HEK293T (cell line): ENCODE data around the gene MYO19.
"Not testable (repeated sequence)": the region's sequence is repeated elsewhere in the genome, so short reads cannot be mapped to it uniquely, and the experiment has no call there.

ENCODE experiments used
- CTCF ChIA-PET: fragments of 350-600 bp; formaldehyde crosslinking; extraction: SDS; loops from one replicate; lab custom pipeline; 2021; ENCODE audit warnings: antibody characterized with exemption, inconsistent platforms; lab: Yijun Ruan, JAX
- POLR2A ChIA-PET: fragments of 350-600 bp; formaldehyde crosslinking; extraction: SDS; loops from one replicate; lab custom pipeline; 2020; ENCODE audit warnings: antibody characterized with exemption, inconsistent platforms; lab: Yijun Ruan, JAX
- DNase-seq: peaks from one replicate; pipeline ENCODE4 v3.0.0; 2012; ENCODE audit warnings: mixed read lengths; ENCODE audit errors: extremely low spot score
- ARNT ChIP-seq: fragments of 450-650 bp; IDR thresholded peaks from 2 replicates; pipeline ENCODE4 v1.6.1; 2017; ENCODE audit warnings: mild to moderate bottlenecking
- BHLHE40 ChIP-seq: fragments of 450-650 bp; IDR thresholded peaks from 2 replicates; pipeline ENCODE4 v1.6.1; 2016; ENCODE audit warnings: mild to moderate bottlenecking, moderate library complexity, borderline replicate concordance
- CTBP1 ChIP-seq: fragments of 450-650 bp; IDR thresholded peaks from 2 replicates; pipeline ENCODE4 v1.6.1; 2016; ENCODE audit warnings: borderline replicate concordance
- ELF4 ChIP-seq: fragments of 450-650 bp; IDR thresholded peaks from 2 replicates; pipeline ENCODE4 v1.6.1; 2017; ENCODE audit warnings: antibody characterized with exemption
- FOXA1 ChIP-seq: fragments of 450-650 bp; IDR thresholded peaks from 2 replicates; pipeline ENCODE4 v1.6.1; 2016; ENCODE audit warnings: mild to moderate bottlenecking
- FOXK2 ChIP-seq: fragments of 450-650 bp; IDR thresholded peaks from 2 replicates; pipeline ENCODE4 v1.6.1; 2016; ENCODE audit warnings: mild to moderate bottlenecking
- FOXM1 ChIP-seq: fragments of 450-650 bp; IDR thresholded peaks from 2 replicates; pipeline ENCODE4 v1.6.1; 2017; ENCODE audit warnings: mild to moderate bottlenecking, borderline replicate concordance
- HDGF ChIP-seq: fragments of 450-650 bp; IDR thresholded peaks from 2 replicates; pipeline ENCODE4 v1.6.1; 2017; ENCODE audit warnings: antibody characterized with exemption, borderline replicate concordance
- L3MBTL2 ChIP-seq: fragments of 450-650 bp; conservative IDR thresholded peaks from 2 replicates; pipeline ENCODE4 v1.6.1; 2016; ENCODE audit warnings: mild to moderate bottlenecking
- LEF1 ChIP-seq: fragments of 450-650 bp; IDR thresholded peaks from 2 replicates; pipeline ENCODE4 v1.6.1; 2017; ENCODE audit warnings: mild to moderate bottlenecking, borderline replicate concordance
- NFRKB ChIP-seq: fragments of 450-650 bp; IDR thresholded peaks from 2 replicates; pipeline ENCODE4 v1.6.1; 2016; ENCODE audit warnings: mild to moderate bottlenecking, moderate library complexity
- SP1 ChIP-seq: fragments of 450-650 bp; IDR thresholded peaks from 2 replicates; pipeline ENCODE4 v1.6.1; 2017
- SUZ12 ChIP-seq: fragments of 450-650 bp; IDR thresholded peaks from 2 replicates; pipeline ENCODE4 v1.6.1; 2016; ENCODE audit warnings: mild to moderate bottlenecking
- TARDBP ChIP-seq: fragments of 450-650 bp; IDR thresholded peaks from 2 replicates; pipeline ENCODE4 v1.6.1; 2016
- ZNF384 ChIP-seq: fragments of 450-650 bp; IDR thresholded peaks from 2 replicates; pipeline ENCODE4 v1.6.1; 2016
- TF ChIP-seq, protein P1 (sequence below): fragments of 450-650 bp; IDR thresholded peaks from 2 replicates; pipeline ENCODE4 v1.6.1; 2016

Gene MYO19

DNA sequence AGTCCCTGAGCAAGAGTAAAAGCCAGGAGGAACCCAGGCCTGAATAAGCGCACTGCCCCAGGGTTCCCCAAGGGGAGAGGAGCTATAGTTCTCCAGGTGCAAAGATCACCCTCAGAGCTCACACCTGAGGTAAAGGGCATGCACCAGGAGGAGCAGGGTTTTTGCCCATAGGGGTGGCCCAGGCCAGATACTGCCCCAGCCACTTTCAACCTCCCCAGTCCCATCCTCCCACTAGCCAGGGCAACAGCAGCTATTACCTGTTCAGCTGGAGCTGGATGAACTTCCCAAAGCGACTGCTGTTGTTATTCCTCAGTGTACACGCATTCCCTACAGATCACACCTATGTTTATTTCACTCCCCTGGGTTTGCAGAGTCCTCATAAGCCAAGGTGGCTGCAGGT lies 19.8 kb downstream of the MYO19 start:
- ChIA-PET CTCF (no interaction called here), POLR2A (no interaction called here)
- no peak for DNase-seq
- TF ChIP-seq, protein P1, sequence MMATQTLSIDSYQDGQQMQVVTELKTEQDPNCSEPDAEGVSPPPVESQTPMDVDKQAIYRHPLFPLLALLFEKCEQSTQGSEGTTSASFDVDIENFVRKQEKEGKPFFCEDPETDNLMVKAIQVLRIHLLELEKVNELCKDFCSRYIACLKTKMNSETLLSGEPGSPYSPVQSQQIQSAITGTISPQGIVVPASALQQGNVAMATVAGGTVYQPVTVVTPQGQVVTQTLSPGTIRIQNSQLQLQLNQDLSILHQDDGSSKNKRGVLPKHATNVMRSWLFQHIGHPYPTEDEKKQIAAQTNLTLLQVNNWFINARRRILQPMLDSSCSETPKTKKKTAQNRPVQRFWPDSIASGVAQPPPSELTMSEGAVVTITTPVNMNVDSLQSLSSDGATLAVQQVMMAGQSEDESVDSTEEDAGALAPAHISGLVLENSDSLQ = no peak
- TF ChIP-seq ELF4 (no peak), ARNT (no peak), NFRKB (no peak)

DNA sequence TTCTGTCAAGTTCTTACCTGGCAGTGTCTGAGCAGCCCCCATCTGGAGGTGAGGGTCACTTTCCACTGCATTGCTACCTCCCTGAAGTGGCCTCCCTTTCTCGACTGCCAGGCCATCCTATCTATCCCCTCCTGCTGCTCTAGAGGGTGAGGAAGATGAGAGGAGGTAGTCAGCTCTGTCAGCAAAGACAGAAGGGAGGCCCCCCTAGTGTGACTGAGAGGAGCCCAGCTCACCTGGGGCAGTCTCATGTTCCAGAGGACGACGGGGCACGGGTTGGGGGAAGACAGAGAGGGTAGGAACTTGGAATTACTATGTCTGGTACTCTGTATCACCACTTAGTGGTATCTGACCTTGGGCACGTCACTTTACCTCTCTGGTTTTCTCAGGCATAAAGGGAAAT lies 22.0 kb downstream of the MYO19 start:
- DNase-seq = no peak
- CTCF ChIA-PET = no interaction called here
- TF ChIP-seq SUZ12 (no peak), FOXK2 (no peak), LEF1 (no peak), CTBP1 (no peak), L3MBTL2 (no peak), FOXM1 (no peak), ARNT (no peak), TARDBP (no peak), NFRKB (no peak), BHLHE40 (no peak), SP1 (no peak), HDGF (no peak)
- TF ChIP-seq, protein P1 = no peak
- POLR2A ChIA-PET = interaction anchor here (1.4 kb wide), 1 partner anchor 12 kb away, joined by 4 read pairs; no protein-coding TSS in a partner anchor

DNA sequence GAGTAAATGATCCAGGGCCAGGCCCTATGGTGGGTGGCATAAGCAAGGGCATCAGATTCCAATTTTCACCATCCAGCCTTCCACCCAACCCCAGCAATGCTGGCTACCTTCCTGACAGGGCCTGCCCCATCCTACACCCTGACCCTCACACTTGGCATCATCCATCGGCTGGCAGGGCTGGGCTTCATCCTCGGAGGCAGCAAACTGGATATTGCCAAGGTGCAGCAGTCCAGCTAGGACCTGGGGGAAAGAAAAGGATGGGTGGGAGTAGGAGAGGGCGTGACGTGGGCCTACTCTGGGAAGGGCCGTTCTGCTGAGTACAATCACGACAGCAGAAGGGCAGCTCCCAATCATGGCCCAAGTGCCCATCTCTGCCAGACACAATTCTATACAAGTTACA lies 23.5 kb downstream of the MYO19 start:
- CTCF ChIA-PET = no interaction called here
- DNase-seq = no peak
- no peak for TF ChIP-seq FOXM1
- no peak for TF ChIP-seq TARDBP
- no peak for TF ChIP-seq LEF1
- TF ChIP-seq SUZ12 = no peak
- POLR2A ChIA-PET = no interaction called here

DNA sequence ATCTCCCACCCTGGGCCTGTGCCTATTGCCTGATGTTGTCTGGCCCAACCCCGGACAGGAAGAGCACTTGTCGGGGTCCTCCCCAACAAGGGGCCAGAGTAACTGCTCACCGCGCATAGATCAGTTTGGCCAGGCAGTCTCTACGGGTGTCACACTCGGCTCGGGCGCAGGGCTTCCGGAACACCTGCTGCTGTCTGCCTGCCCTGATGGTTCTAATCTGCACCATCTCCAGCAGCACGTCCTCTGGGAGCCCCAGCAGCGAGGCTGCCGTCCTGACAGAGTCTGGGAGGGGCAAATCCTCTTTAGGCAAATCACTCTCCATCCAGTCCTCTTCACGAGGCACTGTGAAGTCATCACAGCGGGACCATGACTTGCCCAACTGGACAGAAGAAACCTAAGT lies 24.0 kb downstream of the MYO19 start:
- CTCF ChIA-PET = no interaction called here
- no peak for TF ChIP-seq BHLHE40
- DNase-seq = no peak
- POLR2A ChIA-PET = interaction anchor here (0.7 kb wide), 1 partner anchor 702 kb away, joined by 3 read pairs; the partner anchor contains the start of gene TAF15

DNA sequence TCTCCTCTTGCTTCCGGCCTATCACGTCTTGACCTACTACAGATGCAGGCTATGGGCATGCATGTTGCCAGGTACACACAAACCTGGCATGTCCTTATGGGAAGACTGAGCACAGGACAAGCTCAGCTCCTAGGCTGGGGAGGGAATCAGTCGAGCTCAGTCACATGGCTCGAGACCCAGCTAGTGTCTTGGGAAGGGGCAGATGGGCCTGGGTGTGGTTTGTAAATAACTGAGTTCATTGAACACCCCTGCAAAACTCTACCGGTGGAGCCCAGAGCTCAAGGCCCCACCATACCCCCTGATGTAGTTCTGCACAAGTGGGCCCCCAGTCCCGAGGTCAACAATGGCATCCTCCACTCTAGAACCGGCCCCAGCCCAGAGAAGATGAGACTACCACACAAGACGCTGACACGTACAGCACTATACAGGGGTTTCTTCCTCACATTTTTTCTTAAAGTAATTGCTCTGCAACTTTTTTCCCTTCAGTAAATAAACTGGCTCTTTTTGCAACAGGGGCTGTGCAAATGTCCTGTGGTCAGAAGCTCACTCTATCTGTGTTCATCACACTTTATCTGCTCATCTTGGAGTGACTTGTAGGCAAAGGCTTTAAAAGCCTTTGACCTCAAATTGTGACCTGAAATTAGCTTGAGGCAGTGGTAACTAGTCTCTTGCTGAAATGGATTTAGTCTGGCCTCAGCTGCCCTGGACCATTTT lies 25.2 kb downstream of the MYO19 start:
- no peak for DNase-seq
- ChIA-PET CTCF (no interaction called here), POLR2A (interaction anchor here (1.1 kb wide), 1 partner anchor 14 kb away, joined by 3 read pairs; no protein-coding TSS in a partner anchor)
- no peak for TF ChIP-seq HDGF
- TF ChIP-seq ZNF384 = no peak
- TF ChIP-seq CTBP1 = no peak
- TF ChIP-seq TARDBP = no peak
- TF ChIP-seq FOXM1 = no peak
- no peak for TF ChIP-seq SUZ12
- TF ChIP-seq NFRKB = no peak
- no peak for TF ChIP-seq ELF4
- TF ChIP-seq LEF1 = no peak
- TF ChIP-seq FOXK2 = no peak
- TF ChIP-seq BHLHE40 = no peak
- TF ChIP-seq ARNT = no peak
- no peak for TF ChIP-seq FOXA1
- no peak for TF ChIP-seq L3MBTL2

DNA sequence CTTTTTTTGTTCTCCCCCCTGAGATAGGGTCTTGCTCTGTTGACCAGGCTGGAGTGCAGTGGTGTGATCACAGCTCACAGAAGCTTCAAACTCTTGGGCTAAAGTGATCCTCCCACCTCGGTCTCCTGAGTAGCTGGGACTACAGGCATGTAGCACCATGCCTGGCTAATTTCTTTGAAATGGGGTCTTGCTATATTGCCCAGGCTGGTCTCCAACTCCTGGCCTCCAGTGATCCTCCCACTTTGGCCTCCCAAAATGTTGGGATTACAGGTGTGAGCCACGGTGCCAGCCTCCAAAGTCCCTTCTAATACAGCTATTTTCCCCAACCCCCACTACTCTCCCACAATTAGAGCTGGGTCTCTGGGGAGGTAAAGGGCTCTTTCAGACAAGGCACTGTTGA lies 26.2 kb downstream of the MYO19 start:
- DNase-seq, CTCF ChIA-PET: not testable (repeated sequence)
- POLR2A ChIA-PET = interaction anchor here (1.7 kb wide), 1 partner anchor 26 kb away, joined by 5 read pairs; no protein-coding TSS in a partner anchor

DNA sequence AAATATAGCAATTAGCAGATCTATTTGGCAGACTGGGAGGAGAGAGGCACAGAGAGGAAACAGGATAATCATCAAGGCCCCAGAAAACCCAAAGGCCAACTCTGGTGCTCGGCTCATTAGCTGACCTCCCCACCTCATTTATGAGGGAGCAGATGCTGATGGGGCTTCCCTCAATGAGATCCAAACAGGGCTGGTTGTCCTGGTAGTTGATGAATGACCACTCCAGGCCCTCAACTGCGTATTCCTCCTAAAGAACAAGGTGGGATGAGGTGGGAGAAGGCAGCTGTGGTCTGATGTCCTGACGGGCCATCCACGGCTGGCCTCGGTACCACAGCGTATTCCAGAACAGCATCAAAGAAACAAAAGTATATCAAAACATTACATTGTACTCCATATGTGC lies 27.4 kb downstream of the MYO19 start:
- TF ChIP-seq ARNT (no peak), HDGF (no peak), FOXK2 (no peak), FOXM1 (no peak), BHLHE40 (no peak), SP1 (no peak), SUZ12 (no peak), NFRKB (no peak), LEF1 (no peak), CTBP1 (no peak), FOXA1 (no peak), ELF4 (no peak), ZNF384 (no peak)
- TF ChIP-seq, protein P1 = no peak
- DNase-seq = no peak
- CTCF ChIA-PET = no interaction called here
- POLR2A ChIA-PET = interaction anchor here (0.9 to 1.7 kb wide), 2 partner anchors 12 to 27 kb away, joined by 3 to 5 read pairs; no protein-coding TSS in a partner anchor
